ENCODE measurements around the gene PACRG.

PACRG gene

DNA sequence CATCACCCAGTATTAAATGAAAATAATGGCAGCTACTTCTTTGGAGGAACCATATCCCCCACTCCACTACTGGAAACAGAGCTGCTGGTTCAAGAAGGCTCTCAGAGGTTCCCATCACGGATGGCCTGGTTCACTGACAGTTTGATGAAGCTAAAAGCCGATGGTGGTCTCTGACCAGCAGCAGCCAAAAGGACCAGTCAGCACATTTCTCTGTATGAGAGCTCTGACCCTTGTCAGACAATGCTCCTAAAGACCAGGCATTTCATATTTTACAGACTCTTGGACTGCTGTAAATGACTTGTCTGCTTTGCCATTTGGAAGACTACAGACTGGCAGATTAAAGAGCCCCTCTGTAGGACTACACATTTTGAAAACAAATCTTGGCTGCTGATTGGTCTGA, 16.8 kb upstream of the PACRG start:
- no peak for DNase-seq

DNA sequence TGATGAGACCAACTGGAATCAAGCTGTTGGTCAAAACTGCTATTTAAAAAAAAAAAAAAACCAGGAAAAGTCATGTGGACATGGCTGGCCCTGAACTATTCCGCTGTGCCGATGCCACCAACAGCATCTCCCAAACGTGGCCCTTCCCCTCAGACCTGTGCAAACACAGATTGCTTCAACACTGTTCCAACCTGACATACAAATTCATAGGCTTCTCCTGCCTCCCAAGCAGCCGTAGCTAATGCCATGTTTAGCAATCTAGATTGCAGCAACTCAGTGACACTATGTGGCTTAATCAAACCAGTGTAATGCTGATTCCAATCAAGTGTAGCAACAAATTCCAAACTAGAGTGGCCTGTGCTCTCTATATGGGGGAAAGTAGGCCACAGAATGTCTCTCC, 16.4 kb upstream of the PACRG start:
- DNase-seq: no peak

DNA sequence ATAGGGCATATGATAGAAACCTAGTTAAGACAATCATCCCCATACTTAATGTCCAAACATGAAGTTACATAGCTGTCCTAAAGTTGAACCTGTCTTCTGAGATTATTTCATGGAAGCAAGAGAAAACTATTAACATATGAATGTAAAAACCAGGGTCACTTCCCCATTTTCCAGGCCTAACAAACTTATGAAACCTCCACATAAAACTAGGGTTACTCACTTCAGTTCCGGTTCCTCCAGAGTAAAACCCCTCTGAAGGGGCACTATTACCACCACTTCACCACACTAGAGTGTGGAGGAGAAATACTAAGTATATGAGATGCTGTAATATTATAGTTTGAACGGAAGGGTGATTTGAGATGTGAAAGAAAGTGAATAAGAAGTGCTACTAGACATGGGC, 15.1 kb upstream of the PACRG start:
- peak; percentile 33 to 59 (median 57) for DNase-seq

DNA sequence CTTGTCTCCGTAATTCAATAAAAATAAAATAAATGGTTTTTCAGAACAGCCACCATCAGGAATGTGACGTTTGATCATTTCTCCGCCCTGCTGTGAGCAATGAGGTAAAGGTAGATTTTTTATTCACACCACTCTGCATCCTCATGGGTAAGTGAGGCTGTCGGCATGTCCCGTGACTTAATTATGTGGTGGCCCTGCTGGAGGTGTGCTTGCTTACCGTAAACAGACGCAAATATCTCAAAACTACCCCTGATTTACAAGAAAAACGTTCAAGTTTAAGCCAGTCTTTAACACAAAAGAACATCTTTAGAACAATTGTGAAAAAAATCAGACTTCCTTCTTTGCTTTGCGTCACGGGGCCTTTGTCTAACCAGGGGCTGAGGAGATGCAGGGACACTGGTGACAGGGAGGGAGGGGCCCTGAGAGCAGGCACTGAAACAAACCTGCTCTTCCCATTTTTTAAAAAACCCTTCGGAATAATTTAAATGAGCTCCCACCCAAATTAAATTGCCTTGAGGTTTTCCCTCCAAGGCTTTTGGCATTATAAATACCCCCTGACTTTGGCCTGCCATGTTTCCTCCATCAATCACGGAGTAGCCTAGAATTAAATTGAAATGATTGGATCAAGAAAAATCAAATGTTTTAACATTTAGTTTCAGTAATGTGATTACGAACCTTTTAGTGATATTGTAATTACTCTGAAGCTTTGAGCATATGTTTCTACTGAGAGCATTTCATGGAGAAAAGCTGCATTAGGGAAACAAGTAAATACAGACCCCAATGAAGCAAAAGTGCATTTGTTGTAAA, 13.6 kb upstream of the PACRG start:
- DNase-seq: no peak

DNA sequence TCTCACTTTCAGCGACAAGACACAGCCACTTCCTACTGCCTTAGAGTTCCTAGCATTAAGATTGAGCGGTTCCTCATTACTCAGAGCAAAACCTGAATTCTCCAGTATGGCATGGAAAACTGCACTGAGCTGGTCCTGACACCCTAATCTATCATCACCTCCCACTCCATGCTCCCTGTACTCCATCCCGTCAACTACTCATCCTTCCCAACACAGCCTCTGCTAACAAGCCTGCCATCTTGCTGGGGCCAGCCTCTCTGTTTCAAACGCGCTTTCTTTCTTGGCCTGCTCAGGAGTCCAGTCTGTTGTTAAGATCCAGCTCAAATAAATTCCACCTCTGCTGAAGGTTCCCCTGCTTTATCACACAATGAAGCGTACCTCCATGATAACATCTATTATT, 12.2 kb upstream of the PACRG start:
- DNase-seq: no peak

DNA sequence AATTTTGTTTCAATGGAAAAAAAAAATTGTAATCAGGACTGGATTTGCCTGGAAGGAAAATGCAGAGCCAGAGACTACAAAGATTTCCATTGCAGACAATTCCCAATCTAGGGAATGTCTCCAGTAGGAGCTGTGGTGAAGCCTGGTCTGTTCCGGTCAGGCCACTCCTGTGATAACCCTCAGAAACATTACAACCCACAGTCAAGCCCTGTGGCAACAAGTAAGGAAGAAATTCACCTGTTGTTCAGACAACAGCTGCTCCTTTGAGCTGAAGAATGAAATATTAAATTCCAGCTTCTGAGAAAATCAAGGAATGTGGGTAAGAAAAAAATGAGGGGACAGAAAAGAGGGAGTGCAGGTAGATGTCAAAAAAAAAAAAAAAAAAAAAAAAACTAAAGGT, 8.2 kb upstream of the PACRG start:
- DNase-seq: no peak

DNA sequence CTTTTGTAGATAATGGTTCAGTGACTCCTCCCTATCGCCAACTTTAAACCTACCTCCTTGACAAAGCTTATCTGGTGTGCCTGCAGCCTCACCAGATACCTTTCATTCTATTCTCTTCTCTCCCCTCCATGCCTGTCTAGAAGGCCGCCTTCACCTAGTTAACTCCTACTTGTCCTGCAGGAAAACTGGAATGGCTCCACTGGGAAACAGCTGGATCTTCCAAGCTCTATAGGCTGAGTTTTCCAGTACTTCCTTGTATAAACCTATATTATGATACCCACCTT, 6.4 kb upstream of the PACRG start:
- no peak for DNase-seq

DNA sequence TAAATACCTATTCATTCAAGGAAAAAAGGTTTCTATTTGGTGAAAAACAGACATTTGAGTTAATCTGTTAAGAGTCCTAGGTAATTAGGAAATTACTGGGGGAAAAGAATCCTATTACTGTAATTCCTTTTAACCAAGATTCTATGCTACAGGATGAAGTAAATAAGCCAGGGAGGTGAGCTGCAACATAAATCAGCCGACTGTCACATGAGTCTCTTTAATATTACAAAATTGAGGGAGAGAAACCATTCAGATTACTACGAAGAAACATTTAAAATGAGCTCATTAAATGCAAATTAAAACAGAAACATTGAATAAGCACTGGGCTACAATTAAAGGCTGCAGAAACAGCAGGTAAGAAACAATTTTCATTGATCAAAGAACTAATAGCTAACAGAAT, 5.5 kb upstream of the PACRG start:
- DNase-seq: no peak

DNA sequence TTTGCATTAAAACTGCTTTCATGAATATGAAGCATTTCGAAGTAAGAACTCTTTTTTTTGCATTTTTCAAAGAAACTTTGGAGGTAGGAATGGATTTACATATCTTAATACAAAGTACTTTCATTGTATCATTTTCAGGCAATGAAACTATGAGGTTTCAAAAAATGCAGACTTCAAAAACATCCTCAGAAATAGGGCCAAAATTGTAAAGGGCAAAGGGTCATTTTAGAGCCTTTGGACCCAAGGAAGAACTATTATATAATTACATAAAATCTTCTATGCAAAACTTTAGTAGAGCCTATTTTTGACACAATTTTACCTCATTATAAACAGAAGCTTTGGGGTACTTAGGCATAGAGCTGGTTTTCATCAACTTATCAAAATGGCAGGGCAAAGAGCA, 5.1 kb upstream of the PACRG start:
- no peak for DNase-seq

DNA sequence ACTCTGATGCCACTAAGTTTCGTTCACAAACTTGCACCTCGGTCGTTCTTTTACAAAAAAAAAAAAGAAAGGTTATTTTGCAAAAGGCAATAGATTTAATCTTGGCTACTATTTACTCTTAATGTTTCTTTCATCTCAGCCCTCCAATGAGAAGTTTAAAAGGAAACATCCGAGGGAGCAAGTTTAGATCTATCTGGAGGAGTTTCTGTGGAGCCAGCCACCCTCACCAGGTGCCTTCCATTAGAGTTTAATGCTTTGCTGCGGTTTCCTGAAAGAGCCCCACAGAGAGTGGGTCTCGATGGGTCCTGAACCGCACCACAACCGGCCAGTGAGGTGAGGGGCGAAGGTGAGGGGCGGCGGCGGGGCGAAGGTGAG, 840 bp upstream of the PACRG start:
- DNase-seq: peak in 1 of 3 donors; percentile 13

DNA sequence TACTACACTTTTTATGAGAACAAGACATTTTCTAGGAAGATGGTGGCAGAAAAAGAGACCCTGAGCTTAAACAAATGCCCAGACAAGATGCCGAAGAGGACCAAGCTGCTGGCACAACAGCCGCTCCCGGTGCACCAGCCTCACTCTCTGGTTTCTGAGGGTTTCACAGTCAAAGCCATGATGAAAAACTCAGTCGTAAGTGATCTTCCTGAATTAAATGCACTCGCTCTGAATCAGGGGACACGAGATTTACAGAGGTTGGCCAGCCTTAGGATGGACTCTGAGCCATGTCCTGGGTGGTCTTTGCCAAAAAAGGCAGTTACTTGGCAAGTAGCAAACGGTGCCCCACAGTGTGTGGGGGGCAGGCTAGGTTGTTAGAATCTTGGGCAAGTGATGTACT, 423 bp downstream of the PACRG start:
- no peak for DNase-seq

DNA sequence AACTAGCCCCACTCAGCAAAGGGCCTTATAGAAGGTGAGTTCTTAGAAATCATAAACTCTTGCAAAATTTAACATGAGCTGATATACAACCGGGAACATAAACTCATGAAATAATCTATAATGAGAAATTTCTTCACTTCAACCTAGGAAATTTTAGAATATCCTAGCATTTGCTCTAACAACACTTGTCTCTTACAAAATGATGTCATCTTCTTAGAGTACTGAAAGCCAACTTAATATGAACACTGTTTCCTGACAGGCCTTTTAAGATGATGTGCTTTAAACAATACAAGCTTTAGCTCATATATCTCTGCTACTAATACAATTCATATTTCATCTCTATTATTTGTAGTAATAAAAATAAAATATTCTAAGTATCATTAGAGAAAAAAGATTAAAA, 932 bp downstream of the PACRG start:
- no peak for DNase-seq

DNA sequence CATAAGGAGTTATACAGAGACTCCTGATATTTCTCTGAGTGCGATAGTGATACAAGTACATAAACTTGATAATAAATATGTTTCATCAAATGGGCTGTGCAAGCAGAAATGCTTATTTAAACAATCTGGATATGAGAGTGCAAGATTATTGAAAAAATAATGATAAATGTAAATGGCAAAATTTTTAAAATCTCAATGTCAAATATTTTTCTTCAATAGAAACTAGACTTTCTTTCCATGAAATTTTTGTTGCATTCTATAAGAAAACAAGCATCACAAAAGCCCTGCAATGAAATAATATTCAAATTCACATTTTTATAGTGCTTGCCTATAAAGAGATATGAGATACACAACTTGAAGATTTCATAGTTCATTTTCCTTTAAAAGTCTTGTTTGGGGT, 2.7 kb downstream of the PACRG start:
- no peak for DNase-seq

DNA sequence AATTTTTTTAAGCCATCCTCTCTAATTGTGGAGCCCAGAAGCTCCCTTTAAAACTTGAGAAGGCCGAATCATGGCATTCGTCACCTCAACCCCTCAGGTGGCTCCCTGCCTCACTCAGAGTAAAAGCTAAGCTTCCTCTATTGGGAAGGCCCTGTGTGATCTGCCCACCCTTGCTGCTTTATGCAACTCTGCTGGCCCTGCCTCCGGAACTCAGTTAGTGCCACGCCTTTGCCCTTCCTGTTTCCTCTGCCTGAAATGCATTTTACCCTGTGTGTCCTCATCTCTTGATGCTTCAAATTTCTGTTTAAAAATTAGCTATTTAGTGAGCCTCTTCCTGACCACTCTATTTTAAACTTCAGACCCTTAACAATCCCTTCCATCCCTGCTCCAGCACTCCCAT, 5.7 kb downstream of the PACRG start:
- peak in 2 of 3 donors; percentile 21 to 34 for DNase-seq

DNA sequence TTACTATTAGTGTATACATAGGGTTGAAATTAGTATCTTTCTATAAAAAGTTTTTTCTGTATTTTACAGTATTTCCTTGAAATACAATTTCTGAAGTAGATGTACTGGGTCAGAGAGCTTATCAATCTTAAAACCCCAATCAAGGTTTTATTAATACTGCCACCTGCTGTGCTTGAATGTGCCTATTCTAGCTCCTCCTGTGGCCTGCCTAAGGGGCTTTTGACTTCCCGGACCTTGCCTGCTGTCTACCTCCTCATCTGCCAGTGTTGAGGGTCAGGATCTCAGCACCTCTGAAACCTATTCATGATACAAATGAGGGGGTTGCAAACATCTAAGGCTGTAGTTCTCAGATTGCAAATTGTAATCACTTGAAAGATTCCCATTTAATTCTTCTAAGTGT, 9.2 kb downstream of the PACRG start:
- no peak for DNase-seq

DNA sequence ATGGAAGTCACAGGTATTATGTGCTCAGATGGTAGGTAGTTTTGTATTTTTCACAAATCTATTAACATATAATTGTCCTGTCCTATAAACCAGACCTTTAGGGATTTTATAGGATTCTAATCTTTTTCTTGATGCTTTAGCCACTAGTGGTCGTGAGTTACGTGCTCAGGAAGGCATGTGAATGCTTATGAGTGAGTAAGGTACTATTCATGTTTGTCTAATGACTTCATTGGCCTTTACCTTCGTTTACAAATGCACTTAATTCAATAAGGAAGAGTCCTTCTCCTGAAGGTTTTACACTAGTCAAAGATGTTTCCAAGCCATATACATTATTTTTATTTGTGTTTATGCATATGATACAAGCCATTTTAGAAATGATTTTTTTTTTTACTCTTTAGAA, 23.0 kb downstream of the PACRG start:
- no peak for DNase-seq

DNA sequence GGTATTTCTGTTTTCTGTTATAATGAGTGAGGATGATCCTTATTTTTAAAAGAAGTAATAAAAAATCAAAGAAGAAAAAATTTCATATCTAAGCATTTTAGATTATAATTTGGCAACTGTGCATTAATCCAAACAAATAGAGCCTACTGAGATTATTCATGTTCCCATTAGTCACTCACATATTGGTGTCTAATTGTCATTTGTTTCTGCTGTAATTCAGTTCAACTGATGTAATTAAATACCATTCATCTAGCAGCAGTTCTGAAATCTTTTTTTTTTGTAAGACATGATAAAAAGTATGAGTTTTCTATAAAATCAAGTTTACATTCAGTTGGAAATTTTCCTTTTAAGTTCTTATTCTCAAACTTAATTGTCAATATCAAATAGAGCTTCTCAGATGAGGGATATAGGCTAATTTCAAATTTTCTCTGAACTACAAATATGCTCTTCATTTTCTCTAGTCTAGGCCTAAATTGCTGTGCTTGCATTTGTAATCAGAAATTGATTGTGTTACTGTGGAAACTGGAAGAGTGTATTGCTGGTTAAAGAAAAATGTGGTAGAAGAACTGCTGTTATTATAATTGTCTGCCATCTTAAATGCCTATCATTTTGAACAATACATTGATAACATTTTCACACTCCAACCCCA, 23.6 kb downstream of the PACRG start:
- no peak for DNase-seq

DNA sequence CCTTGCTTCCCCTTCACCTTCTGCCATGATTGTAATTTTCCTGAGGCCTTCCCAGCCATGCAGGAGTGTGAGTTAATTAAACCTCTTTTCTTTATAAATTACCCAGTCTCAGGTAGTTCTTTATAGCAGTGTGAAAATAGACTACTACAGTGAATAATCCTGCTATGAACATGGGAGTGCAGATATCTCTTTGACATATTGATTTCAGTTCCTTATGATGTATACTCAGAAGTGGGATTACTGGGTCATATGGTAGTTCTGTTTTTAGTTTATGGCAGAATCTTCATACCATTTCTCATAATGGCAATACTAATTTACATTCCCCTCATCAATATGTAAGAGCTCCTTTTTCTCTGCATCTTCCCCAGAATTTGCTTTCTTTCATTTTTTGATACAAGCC, 26.0 kb downstream of the PACRG start:
- DNase-seq: no peak

DNA sequence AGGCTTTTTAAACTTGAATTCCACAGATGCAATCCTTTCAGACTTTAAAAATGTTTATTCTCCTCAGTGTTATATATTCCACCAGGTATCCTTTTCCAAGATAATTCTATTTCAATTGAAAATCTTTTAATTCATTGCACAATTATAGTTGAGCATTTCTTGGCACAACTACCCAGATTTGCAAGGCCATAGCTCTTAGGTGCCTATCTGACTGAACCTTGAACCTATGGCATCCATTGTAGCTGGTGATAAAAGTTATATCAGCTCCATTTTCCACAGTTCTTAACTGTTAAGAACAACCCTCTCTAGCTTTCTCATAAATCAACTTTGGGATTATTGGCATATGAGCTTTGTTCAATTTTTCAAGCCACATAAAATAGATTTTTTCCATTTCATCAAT, 42.4 kb downstream of the PACRG start:
- no peak for DNase-seq

DNA sequence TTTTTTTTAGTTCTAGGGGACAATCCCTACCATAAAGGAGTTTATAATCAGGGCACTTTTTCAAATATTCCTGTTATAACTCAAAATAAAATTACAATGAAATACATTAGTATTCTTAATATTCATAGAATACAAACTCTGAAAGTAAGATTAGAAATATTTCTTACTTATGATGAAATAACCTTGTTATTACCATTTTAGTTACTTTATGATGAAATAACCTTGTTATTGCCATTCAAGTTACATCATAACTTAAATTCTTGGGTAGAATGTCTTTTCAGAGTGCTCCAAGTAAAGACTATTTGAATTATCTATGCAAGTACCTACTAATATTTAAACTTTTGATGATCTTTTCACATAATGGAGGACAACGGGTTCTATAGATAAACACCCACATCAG, 43.2 kb downstream of the PACRG start:
- no peak for DNase-seq

DNA sequence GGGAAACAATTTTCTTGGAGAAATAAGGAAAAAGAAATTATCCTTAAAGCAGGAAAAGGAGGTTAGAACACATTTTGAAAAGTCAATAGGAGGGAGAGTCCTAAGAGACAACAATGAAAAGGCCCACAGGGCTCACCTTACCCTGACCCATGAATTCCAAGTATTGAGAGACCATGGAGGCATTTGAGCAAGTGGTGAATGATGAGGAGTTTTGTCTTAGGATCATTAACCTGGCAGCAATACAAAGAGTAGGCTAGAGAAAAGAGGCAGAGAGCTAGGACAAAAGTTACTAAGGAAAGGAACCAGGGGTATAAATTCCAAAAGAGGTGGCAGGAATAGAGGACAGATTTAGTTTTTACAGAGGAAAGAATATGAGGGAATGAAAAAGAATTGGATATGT, 44.7 kb downstream of the PACRG start:
- no peak for DNase-seq

DNA sequence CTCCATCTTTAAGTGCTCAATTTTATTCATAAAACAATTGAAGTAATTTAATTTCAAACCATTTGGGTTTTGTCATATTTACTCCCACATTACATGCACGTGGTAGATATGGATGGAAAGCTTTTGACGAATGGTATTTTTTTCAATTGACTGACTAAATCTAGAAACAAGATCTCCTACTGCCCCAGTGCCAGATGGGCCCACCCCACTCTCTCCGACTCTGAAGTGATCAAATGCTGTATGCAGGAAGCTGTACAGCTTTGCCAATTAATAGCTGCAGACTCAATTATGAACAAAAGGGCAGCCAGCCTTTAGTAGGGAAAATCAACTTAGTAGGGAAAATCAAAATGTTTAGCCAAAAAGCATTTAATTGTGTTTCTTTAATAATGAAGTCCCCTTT, 46.2 kb downstream of the PACRG start:
- no peak for DNase-seq

DNA sequence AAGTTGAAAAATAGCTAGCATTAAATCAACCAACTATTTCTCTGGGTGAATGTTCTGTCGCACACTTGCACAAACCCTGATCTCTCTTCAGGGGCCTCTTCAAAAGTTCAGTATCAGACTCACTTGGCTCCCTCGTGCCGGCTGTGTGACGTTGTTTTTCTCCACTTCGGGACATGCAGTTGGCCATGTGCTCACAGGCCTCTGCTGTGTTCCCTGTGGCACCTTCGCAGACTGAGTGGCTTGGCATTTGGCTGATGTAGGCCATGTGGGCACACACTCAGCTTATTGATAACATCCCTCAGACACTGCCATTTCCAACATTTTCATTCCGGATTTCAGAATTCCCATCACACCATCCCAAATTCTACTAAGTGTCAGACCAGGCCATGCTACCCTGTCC, 49.3 kb downstream of the PACRG start:
- no peak for DNase-seq

DNA sequence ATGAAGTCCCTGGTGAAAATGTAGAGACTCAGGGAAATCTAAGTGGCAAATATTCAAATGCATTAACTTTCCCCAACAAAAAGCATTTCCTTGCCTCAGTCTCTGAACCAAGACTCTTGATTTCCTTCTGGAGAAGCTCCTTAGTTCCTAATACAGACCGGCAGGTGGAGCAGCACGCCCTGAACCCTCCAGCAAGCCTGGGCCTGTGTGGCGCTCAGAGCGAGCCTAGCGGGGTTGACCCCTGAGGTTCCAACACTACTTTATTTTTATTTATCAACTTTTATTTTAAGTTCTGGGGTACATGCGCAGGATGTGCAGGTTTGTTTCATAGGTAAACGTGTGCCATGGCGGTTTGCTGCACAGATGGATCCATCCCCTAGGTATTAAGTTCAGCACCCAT, 50.8 kb downstream of the PACRG start:
- no peak for DNase-seq

DNA sequence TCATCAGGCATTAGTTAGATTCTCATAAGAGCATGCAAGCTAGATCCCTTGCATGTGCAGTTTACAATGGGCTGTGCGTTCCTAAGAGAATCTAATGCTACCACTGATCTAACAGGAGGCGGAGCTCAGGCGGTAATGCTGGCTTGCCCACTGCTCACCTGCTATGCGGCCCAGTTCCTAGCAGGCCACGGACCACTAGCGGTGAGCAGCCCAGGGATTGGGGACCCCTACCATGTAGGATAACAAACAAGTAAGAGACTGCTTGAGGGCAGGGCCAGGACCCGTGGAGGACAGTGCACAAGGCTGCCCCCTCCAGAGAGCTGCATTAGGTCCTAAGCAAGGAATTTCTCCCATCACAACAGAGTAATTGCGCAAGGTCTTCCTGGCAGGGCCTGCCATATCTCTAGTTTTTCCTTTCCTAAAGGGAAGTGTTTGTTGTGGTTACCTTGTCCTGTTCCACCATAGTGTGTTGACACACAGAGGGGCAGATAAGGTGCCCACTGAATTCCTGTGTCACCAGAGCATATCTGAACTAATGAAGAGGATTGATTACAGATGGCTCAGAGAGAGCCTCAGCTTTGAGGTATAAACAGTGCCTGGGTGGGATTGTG, 58.0 kb downstream of the PACRG start:
- DNase-seq: no peak
